Measurements from ENCODE around the gene DZANK1.

GRCh38 chr20:18395544-18395943, 71.3 kb downstream of the DZANK1 start:
- TF ChIP-seq ESRRG (CRISPR knock-in tag; IDR thresholded peaks at IDR 0.05) (no peak), PPARA (CRISPR knock-in tag; IDR thresholded peaks at IDR 0.05; ENCODE audit: borderline replicate concordance) (no peak), BACH2 (CRISPR knock-in tag; IDR thresholded peaks at IDR 0.05; ENCODE audit: borderline replicate concordance) (no peak), ARNTL (CRISPR knock-in tag; IDR thresholded peaks at IDR 0.05; ENCODE audit: borderline replicate concordance, low read depth) (no peak), CSDC2 (CRISPR knock-in tag; IDR thresholded peaks at IDR 0.05) (no peak), RARB (CRISPR knock-in tag; IDR thresholded peaks at IDR 0.05) (no peak)
- TF ChIP-seq, protein P1, sequence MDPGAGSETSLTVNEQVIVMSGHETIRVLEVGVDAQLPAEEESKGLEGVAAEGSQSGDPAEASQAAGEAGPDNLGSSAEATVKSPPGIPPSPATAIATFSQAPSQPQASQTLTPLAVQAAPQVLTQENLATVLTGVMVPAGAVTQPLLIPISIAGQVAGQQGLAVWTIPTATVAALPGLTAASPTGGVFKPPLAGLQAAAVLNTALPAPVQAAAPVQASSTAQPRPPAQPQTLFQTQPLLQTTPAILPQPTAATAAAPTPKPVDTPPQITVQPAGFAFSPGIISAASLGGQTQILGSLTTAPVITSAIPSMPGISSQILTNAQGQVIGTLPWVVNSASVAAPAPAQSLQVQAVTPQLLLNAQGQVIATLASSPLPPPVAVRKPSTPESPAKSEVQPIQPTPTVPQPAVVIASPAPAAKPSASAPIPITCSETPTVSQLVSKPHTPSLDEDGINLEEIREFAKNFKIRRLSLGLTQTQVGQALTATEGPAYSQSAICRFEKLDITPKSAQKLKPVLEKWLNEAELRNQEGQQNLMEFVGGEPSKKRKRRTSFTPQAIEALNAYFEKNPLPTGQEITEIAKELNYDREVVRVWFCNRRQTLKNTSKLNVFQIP (CRISPR knock-in tag; IDR thresholded peaks at IDR 0.05; ENCODE audit: borderline replicate concordance, low read depth): no peak
- TF ChIP-seq, protein P2, sequence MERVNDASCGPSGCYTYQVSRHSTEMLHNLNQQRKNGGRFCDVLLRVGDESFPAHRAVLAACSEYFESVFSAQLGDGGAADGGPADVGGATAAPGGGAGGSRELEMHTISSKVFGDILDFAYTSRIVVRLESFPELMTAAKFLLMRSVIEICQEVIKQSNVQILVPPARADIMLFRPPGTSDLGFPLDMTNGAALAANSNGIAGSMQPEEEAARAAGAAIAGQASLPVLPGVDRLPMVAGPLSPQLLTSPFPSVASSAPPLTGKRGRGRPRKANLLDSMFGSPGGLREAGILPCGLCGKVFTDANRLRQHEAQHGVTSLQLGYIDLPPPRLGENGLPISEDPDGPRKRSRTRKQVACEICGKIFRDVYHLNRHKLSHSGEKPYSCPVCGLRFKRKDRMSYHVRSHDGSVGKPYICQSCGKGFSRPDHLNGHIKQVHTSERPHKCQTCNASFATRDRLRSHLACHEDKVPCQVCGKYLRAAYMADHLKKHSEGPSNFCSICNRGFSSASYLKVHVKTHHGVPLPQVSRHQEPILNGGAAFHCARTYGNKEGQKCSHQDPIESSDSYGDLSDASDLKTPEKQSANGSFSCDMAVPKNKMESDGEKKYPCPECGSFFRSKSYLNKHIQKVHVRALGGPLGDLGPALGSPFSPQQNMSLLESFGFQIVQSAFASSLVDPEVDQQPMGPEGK (CRISPR knock-in tag; IDR thresholded peaks at IDR 0.05; ENCODE audit: borderline replicate concordance): no peak
